A549 (cell line): ENCODE results near the gene EPB42. TPM values are rescaled to one million over a fixed set of nuclear protein-coding genes. Genes with fewer than 3 reads are reported as not detected.

Experiments
- ATAC-seq, 2 experiments: fragments of 200-7000 bp in 1 of 2; fragments of >200 bp in 1 of 2; cut with Nextera tagmentation in 1 of 2; cut with Tn5 transposase in 1 of 2; 3 replicates each; pipeline versions ENCODE4 v1.8.0 to v1.9.1; 2018 to 2020; ENCODE audit warnings: mild to moderate bottlenecking in 1 of 2, moderate library complexity in 1 of 2
- CTCF ChIA-PET: fragments of 300-600 bp; sonication (Branson Sonifier 250); formaldehyde crosslinking; extraction: SDS; loops from one replicate; lab custom pipeline; 2021; ENCODE audit warnings: antibody characterized with exemption, inconsistent platforms; lab: Yijun Ruan, JAX
- POLR2A ChIA-PET: fragments of 350-600 bp; formaldehyde crosslinking; extraction: SDS; loops from one replicate; lab custom pipeline; 2021; ENCODE audit warnings: antibody characterized with exemption, inconsistent platforms; lab: Yijun Ruan, JAX
- DNase-seq, 2 experiments: peaks; one replicate each; pipeline versions ENCODE4 v3.0.0 to v3.0.0-alpha.2; 2011 to 2016; ENCODE audit warnings: low read depth in 1 of 2, low spot score in 1 of 2
- FAIRE-seq: peaks from 2 replicates; lab custom pipeline; 2011; peaks lifted over from hg19 to GRCh38; lab: Jason Lieb, UNC
- H3K27ac ChIP-seq, 2 experiments: fragments of >200 bp; sonication (Bioruptor Twin); formaldehyde crosslinking; 3 replicates each; pipeline ENCODE4 v1.5.1; 2016 to 2017
- H3K4me1 ChIP-seq: fragments of >200 bp; sonication (Bioruptor Twin); formaldehyde crosslinking; 3 replicates; pipeline ENCODE4 v1.6.1; 2016
- H3K4me2 ChIP-seq: fragments of >200 bp; sonication (Bioruptor Twin); formaldehyde crosslinking; 3 replicates; pipeline ENCODE4 v1.6.1; 2016
- H3K4me3 ChIP-seq: fragments of >200 bp; sonication (Bioruptor Twin); formaldehyde crosslinking; 3 replicates; pipeline ENCODE4 v1.5.1; 2016
- H3K9me3 ChIP-seq: fragments of >200 bp; sonication (Bioruptor Twin); formaldehyde crosslinking; 3 replicates; pipeline ENCODE4 v1.6.1; 2016
- ATOH8 ChIP-seq: fragments of 250-450 bp; sonication (Bioruptor Pico); IDR thresholded peaks from 2 replicates; pipeline ENCODE4 v1.5.0; 2020; ENCODE audit warnings: low read depth, mild to moderate bottlenecking, moderate library complexity
- CBX2 ChIP-seq: fragments of 200-600 bp; sonication (generic); IDR thresholded peaks from 2 replicates; pipeline ENCODE4 v1.6.1; 2016; ENCODE audit warnings: low read depth, mild to moderate bottlenecking, borderline replicate concordance
- CBX8 ChIP-seq: fragments of 200-600 bp; sonication (generic); IDR thresholded peaks from 2 replicates; pipeline ENCODE4 v1.6.1; 2016
- CHD4 ChIP-seq: fragments of 200-600 bp; sonication (generic); IDR thresholded peaks from 2 replicates; pipeline ENCODE4 v1.6.1; 2016; ENCODE audit warnings: antibody characterized with exemption, mild to moderate bottlenecking, borderline replicate concordance
- ELK1 ChIP-seq: fragments of 150-350 bp; IDR thresholded peaks from 2 replicates; pipeline ENCODE4 v1.6.1; 2014; ENCODE audit warnings: low read depth, mild to moderate bottlenecking, low read length
- ESRRA ChIP-seq: fragments of 150-350 bp; IDR thresholded peaks from 2 replicates; pipeline ENCODE4 v1.6.1; 2014; ENCODE audit warnings: mild to moderate bottlenecking, low read length, borderline replicate concordance
- FOSB ChIP-seq: fragments of 250-450 bp; sonication (Bioruptor Pico); IDR thresholded peaks from 2 replicates; pipeline ENCODE4 v1.5.0; 2020; ENCODE audit warnings: mild to moderate bottlenecking, moderate library complexity
- HDAC2 ChIP-seq: fragments of 200-600 bp; sonication (generic); IDR thresholded peaks from 2 replicates; pipeline ENCODE4 v1.6.1; 2016
- HOXA7 ChIP-seq: fragments of 250-450 bp; sonication (Bioruptor Pico); IDR thresholded peaks from 2 replicates; pipeline ENCODE4 v1.5.0; 2020; ENCODE audit warnings: mild to moderate bottlenecking, moderate library complexity
- JUNB ChIP-seq: fragments of >200 bp; sonication (Bioruptor Twin); formaldehyde crosslinking; IDR thresholded peaks from 2 replicates; pipeline ENCODE4 v1.6.1; 2016
- KDM1A ChIP-seq: fragments of 200-600 bp; sonication (generic); IDR thresholded peaks from 2 replicates; pipeline ENCODE4 v1.6.1; 2016; ENCODE audit warnings: low read depth, mild to moderate bottlenecking
- MAX ChIP-seq: IDR thresholded peaks from 2 replicates; pipeline ENCODE4 v1.6.1; 2012
- PBX3 ChIP-seq: IDR thresholded peaks from 2 replicates; pipeline ENCODE4 v1.6.1; 2012
- POLR2AphosphoS2 ChIP-seq: conservative IDR thresholded peaks from 2 replicates; pipeline ENCODE4 v1.6.1; 2012; ENCODE audit warnings: low read length, improper control_type of control experiment, inconsistent platforms
- REST ChIP-seq: fragments of 200-600 bp; sonication (generic); IDR thresholded peaks from 2 replicates; pipeline ENCODE4 v1.6.1; 2016; ENCODE audit warnings: antibody characterized with exemption, mild to moderate bottlenecking, moderate library complexity
- RFX5 ChIP-seq: fragments of 450-650 bp; IDR thresholded peaks from 2 replicates; pipeline ENCODE4 v1.7.1; 2014; ENCODE audit warnings: antibody characterized with exemption, mild to moderate bottlenecking, moderate library complexity
- ZFP36 ChIP-seq: fragments of 450-650 bp; IDR thresholded peaks from 2 replicates; pipeline ENCODE4 v1.6.1; 2014; ENCODE audit warnings: borderline replicate concordance; ENCODE audit not compliant: partially characterized antibody
- ZNF302 ChIP-seq: fragments of 250-450 bp; sonication (Bioruptor Pico); IDR thresholded peaks from 2 replicates; pipeline ENCODE4 v1.9.0; 2021; ENCODE audit warnings: inconsistent platforms, mild to moderate bottlenecking, moderate library complexity
- WGBS: methylation state at CpG from one replicate; pipeline ENCODE4 v1.1.6; 2017; ENCODE audit errors: missing lambda C conversion rate; 5-methylcytosine and 5-hydroxymethylcytosine counted together
- polyA plus RNA-seq, 4 experiments: library from polyadenylated mRNA; depleted of rRNA in 3 of 4; stranded (reverse); fragments of >200 nt; fragmentation: RNase III in 1 of 4; extraction: RNeasy Plus Mini Kit Qiagen cat#74134 plus additional on column Dnase treatment in 1 of 4; gene quantifications; 2 replicates in 3 of 4; 3 replicates in 1 of 4; pipeline ENCODE4 v1.2.3, GENCODE V29; 2011 to 2017

The EPB42 gene
- polyA plus RNA-seq, 2 of the 4 experiments (the other 2 are of a cell fraction) = not detected

GRCh38 chr15:43235536-43235935 lies 14.7 kb upstream of the EPB42 start (continued):
- TF ChIP-seq PBX3 = no peak

- Histone ChIP-seq H3K27ac (no peak overlapping the region), H3K4me1 (no peaks in the 10 kb centered on the region), H3K4me3 (no peak overlapping the region), H3K4me2 (no peak overlapping the region), H3K9me3 (no peaks in the 10 kb centered on the region)
- FAIRE-seq (no peak), DNase-seq (no peak), ATAC-seq (no peak)
- 33% methylated on average over 3 of the region's 3 CpGs for WGBS
- ChIA-PET CTCF (interaction anchor here (1.1 to 8.4 kb wide), 2 partner anchors 28 to 54 kb away, joined by 3 to 114 read pairs; no protein-coding TSS in a partner anchor), POLR2A (no interaction called here)
- TF ChIP-seq POLR2AphosphoS2 = no peak
- TF ChIP-seq ATOH8 (CRISPR knock-in tag) = no peak
- no peak for TF ChIP-seq MAX
- TF ChIP-seq ESRRA = no peak
- no peak for TF ChIP-seq CBX8
Measured at GRCh38 chr15:43232289-43232874, 11.6 kb upstream of the EPB42 start.

- peak in 1 of 2 experiments; percentile 6 for DNase-seq
- Histone ChIP-seq H3K4me3 (no peak overlapping the region), H3K27ac (no peak overlapping the region), H3K9me3 (no peaks in the 10 kb centered on the region), H3K4me2 (no peak overlapping the region)
- ChIA-PET CTCF (interaction anchor here (0.9 to 8.4 kb wide), 5 partner anchors 11 to 56 kb away, joined by 3 to 114 read pairs (median 5); no protein-coding TSS in a partner anchor), POLR2A (no interaction called here)
- WGBS = 47% methylated on average over 2 of the region's 2 CpGs
- no peak for FAIRE-seq
- TF ChIP-seq ZFP36 (no peak), CBX2 (no peak), KDM1A (no peak), CHD4 (no peak), ELK1 (no peak), ZNF302 (CRISPR knock-in tag) (no peak), FOSB (CRISPR knock-in tag) (no peak), ATOH8 (CRISPR knock-in tag) (no peak), HOXA7 (CRISPR knock-in tag) (no peak), HDAC2 (no peak), JUNB (no peak), RFX5 (no peak), REST (no peak)
- TF ChIP-seq, all 56 proteins: peak for 0
- ATAC-seq = no peak
- no peaks in the 10 kb centered on the region for H3K4me1 ChIP-seq
Measured at GRCh38 chr15:43230640-43231115, 9.9 kb upstream of the EPB42 start.
